Neural progenitor cell (in vitro differentiated cells): ENCODE measurements around the gene CAMSAP3. TPM values are rescaled to one million over a fixed set of nuclear protein-coding genes. Genes with fewer than 3 reads are reported as not detected.
A peak's percentile ranks its signal among the peaks of the same experiment; 100 is the strongest.

ENCODE experiments used
- DNase-seq: peaks from one replicate; pipeline ENCODE4 v3.0.0-alpha.2; 2016; ENCODE audit warnings: low spot score
- H2AFZ ChIP-seq: fragments of 200-600 bp; sonication (generic); replicated peaks from 2 replicates; pipeline ENCODE4 v1.6.1; 2016; ENCODE audit warnings: antibody characterized with exemption
- H3F3A ChIP-seq: fragments of 200-600 bp; sonication (generic); 2 replicates; pipeline ENCODE4 v1.6.1; 2016; ENCODE audit warnings: antibody characterized with exemption, low read depth
- H3K27ac ChIP-seq: fragments of 200-600 bp; sonication (generic); 2 replicates; pipeline ENCODE4 v1.5.1; 2016; ENCODE audit warnings: mild to moderate bottlenecking
- H3K27me3 ChIP-seq: fragments of 200-600 bp; sonication (generic); 2 replicates; pipeline ENCODE4 v1.6.1; 2016; ENCODE audit warnings: mild to moderate bottlenecking, moderate library complexity
- H3K36me3 ChIP-seq: fragments of 200-600 bp; sonication (generic); 2 replicates; pipeline ENCODE4 v1.5.1; 2016
- H3K4me1 ChIP-seq: fragments of 200-600 bp; sonication (generic); 2 replicates; pipeline ENCODE4 v1.6.1; 2016; ENCODE audit warnings: mixed run types
- H3K4me2 ChIP-seq: fragments of 200-600 bp; sonication (generic); 2 replicates; pipeline ENCODE4 v1.6.1; 2016
- H3K4me3 ChIP-seq: fragments of 200-600 bp; sonication (generic); 2 replicates; pipeline ENCODE4 v1.5.1; 2016
- H3K79me2 ChIP-seq: fragments of 200-600 bp; sonication (generic); 2 replicates; pipeline ENCODE4 v1.6.1; 2016; ENCODE audit warnings: low read depth
- H3K9ac ChIP-seq: fragments of 200-600 bp; sonication (generic); 2 replicates; pipeline ENCODE4 v1.6.1; 2016
- H3K9me3 ChIP-seq: fragments of 200-600 bp; sonication (generic); 2 replicates; pipeline ENCODE4 v1.5.1; 2016; ENCODE audit warnings: low read depth
- H4K20me1 ChIP-seq: fragments of 200-600 bp; sonication (generic); 2 replicates; pipeline ENCODE4 v1.6.1; 2016; ENCODE audit warnings: low read depth
- H3K27ac Mint-ChIP-seq: 3 replicates; pipeline ENCODE4 v1.8.0; 2021; ENCODE audit warnings: mixed read lengths
- H3K27me3 Mint-ChIP-seq: 2 replicates; pipeline ENCODE4 v1.8.0; 2022; ENCODE audit warnings: low read depth, mild to moderate bottlenecking, inconsistent platforms, moderate library complexity, mixed read lengths; ENCODE audit not compliant: insufficient read depth
- H3K36me3 Mint-ChIP-seq: 3 replicates; pipeline ENCODE4 v1.8.0; 2021; ENCODE audit warnings: mixed read lengths
- H3K4me1 Mint-ChIP-seq: 3 replicates; pipeline ENCODE4 v1.8.0; 2021; ENCODE audit warnings: mixed read lengths
- H3K4me3 Mint-ChIP-seq: 3 replicates; pipeline ENCODE4 v1.8.0; 2021; ENCODE audit warnings: mild to moderate bottlenecking, moderate library complexity, mixed read lengths
- H3K9me3 Mint-ChIP-seq: 3 replicates; pipeline ENCODE4 v1.8.0; 2020; ENCODE audit warnings: mixed read lengths
- CTCF ChIP-seq: fragments of 200-600 bp; sonication (generic); IDR thresholded peaks from 2 replicates; pipeline ENCODE4 v1.5.1; 2017; ENCODE audit warnings: antibody characterized with exemption, mild to moderate bottlenecking
- EZH2 ChIP-seq: fragments of 200-600 bp; sonication (generic); IDR thresholded peaks from 2 replicates; pipeline ENCODE4 v1.6.1; 2017; ENCODE audit warnings: antibody characterized with exemption, mild to moderate bottlenecking, moderate library complexity
- EZH2phosphoT487 ChIP-seq: fragments of 200-600 bp; sonication (generic); IDR thresholded peaks from 2 replicates; pipeline ENCODE4 v1.6.1; 2017; ENCODE audit warnings: antibody characterized with exemption
- total RNA-seq: library from RNA; depleted of rRNA; stranded (reverse); fragments of >200 nt; gene quantifications from 2 replicates; pipeline ENCODE4 v1.2.3, GENCODE V29; 2015; ENCODE audit warnings: low replicate concordance

Gene CAMSAP3
- total RNA-seq, 1 donor from 2014 or later, result 2.7 TPM

- H3K4me1 ChIP-seq, result no peaks in the 10 kb centered on the region
- H3K27ac ChIP-seq, result no peak overlapping the region
- no peaks in the 10 kb centered on the region for H3K4me1 Mint-ChIP-seq
- H3K27me3 ChIP-seq, result no peaks in the 10 kb centered on the region
- no peak overlapping the region for H3K4me2 ChIP-seq
- peaks cover 9% of the 10 kb centered on the region for H3K27me3 Mint-ChIP-seq
- peaks cover 7% of the 10 kb centered on the region for H3K36me3 Mint-ChIP-seq
- H3K27ac Mint-ChIP-seq, result no peak overlapping the region
- H3K9ac ChIP-seq, result no peak overlapping the region
- H3K79me2 ChIP-seq, result no peaks in the 10 kb centered on the region
- TF ChIP-seq EZH2 (no peak), EZH2phosphoT487 (no peak)
- H3K4me3 Mint-ChIP-seq, result no peak overlapping the region
- H3F3A ChIP-seq, result no peaks in the 10 kb centered on the region
- H3K36me3 ChIP-seq, result no peaks in the 10 kb centered on the region
- H4K20me1 ChIP-seq, result no peaks in the 10 kb centered on the region
- DNase-seq, result no peak
- H3K9me3 ChIP-seq, result no peaks in the 10 kb centered on the region
- no peak overlapping the region for H3K4me3 ChIP-seq
- H2AFZ ChIP-seq, result no peak overlapping the region
- no peaks in the 10 kb centered on the region for H3K9me3 Mint-ChIP-seq
These were observed 19.4 kb downstream of the CAMSAP3 start for GRCh38 chr19:7614859-7615741.

GRCh38 chr19:7617172-7617571 lies 21.5 kb downstream of the CAMSAP3 start:
- no peaks in the 10 kb centered on the region for H3K36me3 ChIP-seq
- no peak overlapping the region for H3K27ac Mint-ChIP-seq
- peaks cover 7% of the 10 kb centered on the region for H3K27me3 Mint-ChIP-seq

GRCh38 chr19:7617735-7618134 lies 22.1 kb downstream of the CAMSAP3 start:
- H4K20me1 ChIP-seq, result no peaks in the 10 kb centered on the region
- H3K4me3 ChIP-seq, result no peak overlapping the region
- Mint-ChIP-seq H3K27me3 (peaks cover 7% of the 10 kb centered on the region), H3K9me3 (no peaks in the 10 kb centered on the region), H3K4me1 (no peaks in the 10 kb centered on the region), H3K36me3 (peaks cover 13% of the 10 kb centered on the region), H3K27ac (no peak overlapping the region), H3K4me3 (no peak overlapping the region)
- H3K36me3 ChIP-seq, result no peaks in the 10 kb centered on the region
- DNase-seq, result no peak
- H3F3A ChIP-seq, result no peaks in the 10 kb centered on the region
- no peak overlapping the region for H3K4me2 ChIP-seq
- no peak overlapping the region for H3K27ac ChIP-seq
- H3K27me3 ChIP-seq, result no peaks in the 10 kb centered on the region
- TF ChIP-seq EZH2 (no peak), CTCF (no peak), EZH2phosphoT487 (no peak)
- no peaks in the 10 kb centered on the region for H3K9me3 ChIP-seq
- no peak overlapping the region for H3K9ac ChIP-seq
- H3K4me1 ChIP-seq, result no peaks in the 10 kb centered on the region
- no peaks in the 10 kb centered on the region for H3K79me2 ChIP-seq
- H2AFZ ChIP-seq, result no peak overlapping the region

More at GRCh38 chr19:7617172-7617571, 21.5 kb downstream of the CAMSAP3 start:
- Histone ChIP-seq H3K27ac (no peak overlapping the region), H3K4me3 (no peak overlapping the region), H4K20me1 (no peaks in the 10 kb centered on the region), H3K4me2 (no peak overlapping the region), H3F3A (no peaks in the 10 kb centered on the region), H2AFZ (no peak overlapping the region), H3K9ac (no peak overlapping the region), H3K27me3 (no peaks in the 10 kb centered on the region), H3K79me2 (no peaks in the 10 kb centered on the region), H3K9me3 (no peaks in the 10 kb centered on the region), H3K4me1 (no peaks in the 10 kb centered on the region)
- no peaks in the 10 kb centered on the region for H3K4me1 Mint-ChIP-seq
- H3K9me3 Mint-ChIP-seq, result no peaks in the 10 kb centered on the region
- no peak overlapping the region for H3K4me3 Mint-ChIP-seq
- TF ChIP-seq EZH2phosphoT487, result no peak
- no peak for TF ChIP-seq CTCF
- TF ChIP-seq EZH2, result no peak
- peaks cover 13% of the 10 kb centered on the region for H3K36me3 Mint-ChIP-seq
- DNase-seq, result no peak

- Mint-ChIP-seq H3K36me3 (peaks cover 16% of the 10 kb centered on the region), H3K27ac (no peak overlapping the region)
- no peak for DNase-seq
These were observed 22.7 kb downstream of the CAMSAP3 start for GRCh38 chr19:7618348-7618747.

More at GRCh38 chr19:7618348-7618747, 22.7 kb downstream of the CAMSAP3 start:
- no peak overlapping the region for H3K27ac ChIP-seq
- H2AFZ ChIP-seq, result no peak overlapping the region
- peak overlapping the region; percentile 24 for H3K4me3 Mint-ChIP-seq
- no peaks in the 10 kb centered on the region for H3K27me3 ChIP-seq
- no peaks in the 10 kb centered on the region for H3K4me1 Mint-ChIP-seq
- no peaks in the 10 kb centered on the region for H3K9me3 Mint-ChIP-seq
- TF ChIP-seq EZH2, result no peak
- TF ChIP-seq EZH2phosphoT487, result no peak
- TF ChIP-seq CTCF, result no peak
- no peaks in the 10 kb centered on the region for H3K36me3 ChIP-seq
- H3K9ac ChIP-seq, result no peak overlapping the region
- H3K27me3 Mint-ChIP-seq, result peaks cover 7% of the 10 kb centered on the region
- H3K9me3 ChIP-seq, result no peaks in the 10 kb centered on the region
- H4K20me1 ChIP-seq, result no peaks in the 10 kb centered on the region
- H3K4me3 ChIP-seq, result no peak overlapping the region
- no peak overlapping the region for H3K4me2 ChIP-seq
- no peaks in the 10 kb centered on the region for H3K4me1 ChIP-seq
- H3F3A ChIP-seq, result no peaks in the 10 kb centered on the region
- H3K79me2 ChIP-seq, result no peaks in the 10 kb centered on the region
